DOHH2 (cell line): ENCODE measurements around the gene SPOCD1.
A peak's percentile ranks its signal among the peaks of the same experiment; 100 is the strongest.

Source experiments
- H3F3A ChIP-seq: fragments of 200-600 bp; sonication (generic), shearing (Covaris generic); 2 replicates; pipeline ENCODE4 v1.6.0; 2016; ENCODE audit warnings: antibody characterized with exemption, mild to moderate bottlenecking; ENCODE audit not compliant: control insufficient read depth, insufficient read depth
- H3K27ac ChIP-seq: fragments of 200-600 bp; sonication (generic); 2 replicates; pipeline ENCODE4 v1.5.1; 2014; ENCODE audit warnings: low read depth, mild to moderate bottlenecking, low read length, moderate library complexity
- H3K27me3 ChIP-seq: fragments of 200-600 bp; sonication (generic); 2 replicates; pipeline ENCODE4 v1.6.1; 2014; ENCODE audit warnings: mild to moderate bottlenecking, low read length, mixed read lengths; ENCODE audit not compliant: control insufficient read depth
- H3K36me3 ChIP-seq: fragments of 200-600 bp; sonication (generic); 2 replicates; pipeline ENCODE4 v1.6.1; 2014; ENCODE audit warnings: mild to moderate bottlenecking, low read length, moderate library complexity, mixed read lengths; ENCODE audit not compliant: control insufficient read depth
- H3K4me1 ChIP-seq: fragments of 200-600 bp; sonication (generic); 2 replicates; pipeline ENCODE4 v1.6.1; 2014; ENCODE audit warnings: mild to moderate bottlenecking, low read length, mixed read lengths; ENCODE audit not compliant: control insufficient read depth
- H3K4me2 ChIP-seq: fragments of 200-600 bp; sonication (generic); 2 replicates; pipeline ENCODE4 v1.6.0; 2014; ENCODE audit warnings: mild to moderate bottlenecking, low read length, moderate library complexity
- H3K4me3 ChIP-seq: fragments of 200-600 bp; sonication (generic); 2 replicates; pipeline ENCODE4 v1.5.1; 2014; ENCODE audit warnings: mild to moderate bottlenecking, low read length, mixed read lengths
- H3K79me2 ChIP-seq: fragments of 200-600 bp; sonication (generic); 2 replicates; pipeline ENCODE4 v1.6.1; 2014; ENCODE audit warnings: mild to moderate bottlenecking, low read length, mixed read lengths; ENCODE audit not compliant: control insufficient read depth
- H3K9me2 ChIP-seq: fragments of 200-600 bp; sonication (generic); replicated peaks from 2 replicates; pipeline ENCODE4 v1.6.1; 2014; ENCODE audit warnings: mild to moderate bottlenecking, low read length, mixed read lengths; ENCODE audit not compliant: control insufficient read depth
- H3K9me3 ChIP-seq: fragments of 200-600 bp; sonication (generic); 2 replicates; pipeline ENCODE4 v1.6.1; 2014; ENCODE audit warnings: antibody characterized with exemption, low read length, mixed read lengths; ENCODE audit not compliant: control insufficient read depth, insufficient read depth
- H4K20me1 ChIP-seq: fragments of 200-600 bp; sonication (generic); 2 replicates; pipeline ENCODE4 v1.6.0; 2014; ENCODE audit warnings: low read depth, mild to moderate bottlenecking, antibody characterized with exemption, low read length, moderate library complexity; ENCODE audit not compliant: control insufficient read depth, insufficient read depth
- CTCF ChIP-seq: fragments of 200-600 bp; sonication (generic); IDR thresholded peaks from one replicate; pipeline ENCODE4 v1.5.1; 2014; ENCODE audit warnings: antibody characterized with exemption, mild to moderate bottlenecking, low read depth, low read length; ENCODE audit not compliant: poor library complexity, severe bottlenecking
- EZH2phosphoT487 ChIP-seq: fragments of 200-600 bp; sonication (generic); IDR thresholded peaks from 2 replicates; pipeline ENCODE4 v1.6.1; 2017; ENCODE audit warnings: borderline replicate concordance, mild to moderate bottlenecking, antibody characterized with exemption, low read length, moderate library complexity, mixed read lengths

SPOCD1 gene

GRCh38 chr1:31745946-31746670 is 69.7 kb downstream of the SPOCD1 start:
- Histone ChIP-seq H3K9me2 (no peaks in the 10 kb centered on the region), H3K4me1 (peaks cover 32% of the 10 kb centered on the region), H4K20me1 (peaks cover 12% of the 10 kb centered on the region; the same call in 1 of the 2 replicates), H3K27ac (no peak overlapping the region), H3K79me2 (no peaks in the 10 kb centered on the region), H3K4me3 (no peak overlapping the region), H3F3A (peaks cover 3% of the 10 kb centered on the region), H3K36me3 (no peaks in the 10 kb centered on the region), H3K27me3 (peaks cover 29% of the 10 kb centered on the region), H3K4me2 (no peak overlapping the region), H3K9me3 (no peaks in the 10 kb centered on the region)
- TF ChIP-seq CTCF, result peak; percentile 3
- no peak for TF ChIP-seq EZH2phosphoT487

GRCh38 chr1:31745096-31745945 is 70.5 kb downstream of the SPOCD1 start:
- H3K4me2 ChIP-seq, result peak overlapping the region; percentile 61
- H4K20me1 ChIP-seq, result peaks cover 10% of the 10 kb centered on the region; the same call in 1 of the 2 replicates
- H3K27ac ChIP-seq, result peak overlapping the region; percentile 25; the same call in 1 of the 2 replicates
- no peaks in the 10 kb centered on the region for H3K79me2 ChIP-seq
- peaks cover 3% of the 10 kb centered on the region for H3F3A ChIP-seq
- no peaks in the 10 kb centered on the region for H3K9me3 ChIP-seq
- H3K27me3 ChIP-seq, result peaks cover 22% of the 10 kb centered on the region
- no peaks in the 10 kb centered on the region for H3K36me3 ChIP-seq
- TF ChIP-seq CTCF (peak; percentile 74), EZH2phosphoT487 (no peak)
- H3K9me2 ChIP-seq, result no peaks in the 10 kb centered on the region
- H3K4me1 ChIP-seq, result peaks cover 24% of the 10 kb centered on the region
- peak overlapping the region; percentile 36 for H3K4me3 ChIP-seq

- no peaks in the 10 kb centered on the region for H3K79me2 ChIP-seq
- peaks cover 12% of the 10 kb centered on the region for H3K27me3 ChIP-seq
- H3K36me3 ChIP-seq, result no peaks in the 10 kb centered on the region
- peaks cover 4% of the 10 kb centered on the region; the same call in 1 of the 2 replicates for H4K20me1 ChIP-seq
- peak overlapping the region; percentile 61 for H3K4me2 ChIP-seq
- H3K4me1 ChIP-seq, result peaks cover 30% of the 10 kb centered on the region
- peaks cover 3% of the 10 kb centered on the region for H3F3A ChIP-seq
- H3K9me3 ChIP-seq, result no peaks in the 10 kb centered on the region
- TF ChIP-seq EZH2phosphoT487 (no peak), CTCF (no peak)
- peak overlapping the region; percentile 36 for H3K4me3 ChIP-seq
- H3K27ac ChIP-seq, result peak overlapping the region; percentile 25; the same call in 1 of the 2 replicates
- no peaks in the 10 kb centered on the region for H3K9me2 ChIP-seq
Observed at GRCh38 chr1:31744165-31744888, 71.5 kb downstream of the SPOCD1 start.
